OCI-M1 (cell line): ENCODE results near the gene MAN1B1.

Source experiments
- DNase-seq: peaks from one replicate; lab custom pipeline; 2025; lab: John Stamatoyannopoulos, UW

The MAN1B1 gene

DNA sequence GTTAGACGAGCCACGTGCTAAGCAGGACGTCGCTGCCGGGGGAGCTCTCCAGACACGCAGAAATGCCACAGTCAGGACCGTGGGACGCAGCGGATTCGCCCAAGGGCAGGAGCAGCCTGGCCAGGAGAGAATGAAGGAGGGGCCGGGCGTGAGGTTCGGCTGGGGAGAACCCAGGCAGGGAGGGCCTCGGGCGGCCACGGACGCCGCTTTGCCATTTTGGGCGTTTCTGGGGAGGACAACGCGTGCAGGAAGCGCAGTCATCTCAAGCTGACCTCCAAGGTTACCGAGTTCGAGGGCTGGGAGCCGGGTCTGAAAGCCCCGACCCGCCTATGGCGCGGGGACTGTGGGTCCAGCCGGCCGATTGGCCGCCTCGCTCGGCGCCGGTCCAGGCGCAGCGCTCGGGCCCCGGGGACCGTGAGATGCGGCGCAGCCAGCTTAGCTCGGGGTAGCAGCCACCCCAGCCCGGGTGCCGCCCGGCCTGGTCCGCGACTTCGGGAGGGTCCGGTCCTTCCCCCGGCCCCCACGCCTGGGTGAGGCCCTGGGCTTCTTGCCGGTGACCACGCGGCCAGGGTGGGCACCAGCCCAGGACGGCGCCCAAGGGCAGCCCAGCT, 760 bp upstream of the MAN1B1 start:
- peak; percentile 69 for DNase-seq

DNA sequence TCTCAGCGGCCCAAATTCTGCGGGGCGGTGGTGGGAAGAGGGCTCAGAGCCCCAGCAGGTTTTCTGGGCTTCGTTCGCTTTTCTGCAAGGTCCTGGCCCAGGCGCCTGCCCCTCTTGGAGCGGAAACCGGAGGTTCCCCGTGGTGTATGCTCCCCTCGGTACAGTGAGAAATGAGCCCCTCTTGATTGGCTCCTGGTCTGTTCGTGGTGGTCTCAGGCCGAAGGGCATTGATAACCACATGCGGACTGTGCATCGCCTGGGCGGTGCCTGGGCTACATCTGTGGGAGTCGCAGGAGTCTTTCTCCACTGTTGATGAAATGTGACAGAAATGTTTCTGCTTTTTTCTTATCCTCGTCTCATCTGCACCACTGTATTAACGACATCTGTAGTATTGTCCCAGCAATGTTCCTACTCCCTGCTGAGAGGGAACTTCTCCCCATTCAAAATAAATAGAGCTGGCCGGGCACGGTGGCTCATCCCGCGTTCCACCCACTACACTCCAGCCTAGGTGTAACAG, 682 bp downstream of the MAN1B1 start:
- peak; percentile 78 for DNase-seq

DNA sequence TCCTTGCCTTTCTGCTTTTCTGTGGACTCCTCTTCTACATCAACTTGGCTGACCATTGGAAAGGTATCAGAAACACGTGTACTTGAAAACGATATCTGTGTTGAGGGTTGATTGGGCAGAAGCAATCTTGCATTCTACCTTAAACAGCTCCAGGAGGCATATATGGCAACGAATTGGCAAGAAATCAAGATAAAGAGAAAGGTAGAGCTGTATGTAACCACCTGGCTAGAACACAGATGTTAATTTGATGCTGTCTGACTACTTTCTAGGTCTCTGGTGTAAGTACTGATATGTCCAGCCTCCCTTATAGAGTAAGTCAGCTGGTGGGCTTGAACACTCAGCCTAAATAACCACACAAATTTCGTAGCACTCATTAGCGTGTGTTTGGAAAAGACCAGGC, 1.3 kb downstream of the MAN1B1 start:
- DNase-seq = no peak

DNA sequence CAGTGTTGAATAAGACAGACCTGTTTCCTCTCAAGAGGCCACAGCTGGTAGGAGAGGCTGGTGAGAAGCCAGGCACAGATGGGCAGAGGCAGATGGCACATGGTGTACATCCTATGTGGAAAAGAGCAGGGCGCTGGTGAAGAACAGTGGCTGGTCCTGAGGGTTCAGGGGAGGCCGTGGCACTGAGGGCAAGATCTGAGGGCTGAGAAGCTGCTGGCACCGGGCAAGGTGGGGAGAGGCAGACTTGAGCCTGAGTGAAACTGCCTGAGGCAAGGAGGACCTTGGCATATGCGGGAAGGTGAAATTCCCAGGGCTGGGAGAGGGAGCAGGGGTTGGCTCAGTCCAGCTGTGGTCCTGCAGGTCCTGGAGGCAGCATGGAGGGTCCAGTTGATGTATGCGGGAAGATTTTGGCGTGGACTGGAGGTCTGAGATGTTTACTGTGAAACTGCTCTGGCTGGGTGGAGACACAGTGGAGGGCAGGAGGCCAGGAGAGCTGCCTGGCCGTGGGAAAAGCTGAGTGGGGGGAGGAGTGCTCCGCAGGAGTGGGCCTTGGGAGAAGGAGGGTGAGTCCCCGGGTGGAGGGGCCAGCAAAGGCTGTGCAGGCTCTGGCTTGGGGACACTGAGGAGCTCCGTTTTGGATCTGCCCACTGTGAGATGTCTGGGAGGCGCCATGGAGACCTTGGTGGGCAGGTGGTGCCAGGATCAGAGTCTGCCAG, 2.6 kb downstream of the MAN1B1 start:
- no peak for DNase-seq

DNA sequence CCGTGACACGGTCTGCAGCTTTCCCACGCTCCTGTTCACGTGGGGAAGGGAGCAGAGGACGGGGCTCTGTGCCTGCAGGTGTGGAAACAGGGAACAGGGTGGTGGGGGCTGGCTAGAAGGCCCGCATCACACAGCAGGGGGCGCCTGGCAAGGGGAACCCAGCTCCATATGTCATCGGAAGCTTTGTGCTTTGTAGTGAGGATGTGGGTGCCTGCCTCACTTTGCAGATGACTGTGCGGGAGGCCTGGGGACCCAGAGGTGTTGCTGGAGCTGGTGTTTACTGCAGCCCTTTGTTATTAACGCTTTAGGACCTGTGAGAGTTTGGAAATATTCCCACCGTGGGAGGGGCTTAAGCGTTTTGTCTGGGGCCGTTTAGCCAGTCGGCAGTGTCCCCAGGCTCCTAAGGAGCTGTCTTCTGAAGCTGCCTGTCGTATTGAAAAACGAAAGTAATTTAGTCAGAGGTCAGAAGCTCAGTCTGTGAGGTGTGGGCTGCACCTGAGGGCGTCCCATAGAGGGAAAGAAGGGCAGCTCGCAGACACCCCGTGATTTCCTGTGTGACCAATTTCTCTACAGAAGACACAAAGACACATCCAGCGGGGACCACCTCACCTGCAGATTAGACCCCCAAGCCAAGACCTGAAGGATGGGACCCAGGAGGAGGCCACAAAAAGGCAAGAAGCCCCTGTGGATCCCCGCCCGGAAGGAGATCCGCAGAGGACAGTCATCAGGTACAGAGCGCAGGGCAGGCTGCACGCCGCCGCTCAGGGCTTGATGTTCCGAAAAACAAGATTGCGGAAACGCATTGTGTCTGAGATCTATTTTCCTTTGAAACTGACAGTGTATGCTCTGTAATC, 9.1 kb downstream of the MAN1B1 start:
- no peak for DNase-seq

DNA sequence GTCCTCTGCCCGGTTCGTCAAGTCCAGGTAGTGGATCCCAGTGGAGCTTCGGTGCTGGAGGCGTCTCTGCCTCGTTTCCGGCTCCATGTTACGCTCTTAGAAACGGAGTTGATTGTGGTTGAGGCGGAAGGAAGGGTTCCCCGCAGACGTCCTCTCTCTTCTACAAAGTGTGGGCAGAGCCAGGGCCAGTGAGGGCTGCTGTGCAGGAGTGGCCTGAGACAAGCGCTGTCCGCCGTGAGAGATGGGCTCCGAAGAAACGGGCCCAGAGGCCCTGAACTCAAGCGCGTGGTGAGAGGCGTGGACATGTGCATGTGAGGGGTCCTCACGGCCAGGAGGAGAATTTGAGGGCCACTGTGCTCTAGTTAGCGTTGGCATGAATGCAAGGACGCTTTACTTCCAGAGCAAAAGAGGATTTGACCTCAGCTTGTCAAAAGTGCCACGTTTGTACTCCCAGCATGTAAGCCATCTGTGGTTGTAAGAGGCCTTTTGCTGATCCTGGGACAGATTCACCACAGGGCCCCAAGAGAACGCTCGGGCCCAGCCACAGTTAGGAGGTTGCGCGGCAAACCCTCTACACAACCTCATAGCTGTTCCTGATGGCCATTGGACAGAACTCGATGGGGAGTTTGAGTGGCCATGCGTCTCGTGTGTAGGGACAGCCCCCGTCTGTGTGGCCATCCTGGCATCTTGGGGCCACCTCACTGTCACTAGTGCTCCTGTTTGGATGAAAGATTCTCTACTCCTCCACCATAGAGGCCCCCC, 10.2 kb downstream of the MAN1B1 start:
- DNase-seq = no peak

DNA sequence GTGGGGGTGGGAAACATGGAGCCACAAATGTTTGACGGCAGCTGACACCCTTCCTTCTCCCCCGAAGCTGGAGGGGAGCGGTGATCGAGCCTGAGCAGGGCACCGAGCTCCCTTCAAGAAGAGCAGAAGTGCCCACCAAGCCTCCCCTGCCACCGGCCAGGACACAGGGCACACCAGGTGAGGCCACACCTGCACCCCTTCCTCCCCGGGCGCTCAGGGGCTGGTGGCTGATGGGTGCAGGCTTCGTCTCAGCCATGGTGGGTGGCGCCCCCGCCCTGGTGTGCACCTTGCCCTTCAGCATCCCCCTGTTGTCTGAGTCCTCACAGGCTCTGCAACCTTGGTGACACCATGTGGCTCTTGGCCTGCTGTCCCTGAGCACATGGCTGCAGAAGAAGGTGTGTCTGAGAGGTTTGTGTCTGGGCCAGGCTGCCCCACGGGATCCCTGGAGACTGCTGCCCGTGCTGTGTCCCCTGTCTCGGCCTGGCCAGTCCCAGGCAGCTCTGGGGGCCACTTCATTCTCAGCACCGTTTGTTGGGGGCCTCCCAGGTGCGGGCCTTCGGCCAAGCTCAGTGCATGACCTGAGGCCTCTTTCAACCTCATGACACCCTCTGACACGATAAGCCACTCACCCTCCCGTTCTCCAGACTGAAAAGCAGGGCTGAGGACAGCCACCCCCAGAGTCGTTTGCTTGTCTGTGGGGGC, 11.1 kb downstream of the MAN1B1 start:
- no peak for DNase-seq

DNA sequence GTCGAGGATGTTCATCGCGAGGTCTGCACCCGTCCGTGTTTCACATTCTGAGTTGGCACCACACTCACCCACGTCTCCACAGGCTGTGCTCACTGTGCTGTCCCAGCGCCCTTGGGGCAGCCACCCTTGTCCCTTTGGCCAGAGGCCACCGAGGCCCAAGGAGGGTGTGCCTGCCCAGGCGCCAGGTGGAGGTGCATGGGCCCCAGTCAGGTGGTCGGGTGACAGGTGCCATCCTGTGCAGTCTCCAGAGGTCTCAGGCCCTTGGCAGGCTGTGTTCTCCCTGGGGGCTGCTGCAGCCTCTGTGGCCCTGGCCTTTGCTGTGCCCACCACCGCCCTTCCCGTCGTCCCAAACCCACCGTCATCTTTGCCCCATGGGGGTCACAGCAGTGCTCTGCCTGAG, 12.4 kb downstream of the MAN1B1 start:
- no peak for DNase-seq

DNA sequence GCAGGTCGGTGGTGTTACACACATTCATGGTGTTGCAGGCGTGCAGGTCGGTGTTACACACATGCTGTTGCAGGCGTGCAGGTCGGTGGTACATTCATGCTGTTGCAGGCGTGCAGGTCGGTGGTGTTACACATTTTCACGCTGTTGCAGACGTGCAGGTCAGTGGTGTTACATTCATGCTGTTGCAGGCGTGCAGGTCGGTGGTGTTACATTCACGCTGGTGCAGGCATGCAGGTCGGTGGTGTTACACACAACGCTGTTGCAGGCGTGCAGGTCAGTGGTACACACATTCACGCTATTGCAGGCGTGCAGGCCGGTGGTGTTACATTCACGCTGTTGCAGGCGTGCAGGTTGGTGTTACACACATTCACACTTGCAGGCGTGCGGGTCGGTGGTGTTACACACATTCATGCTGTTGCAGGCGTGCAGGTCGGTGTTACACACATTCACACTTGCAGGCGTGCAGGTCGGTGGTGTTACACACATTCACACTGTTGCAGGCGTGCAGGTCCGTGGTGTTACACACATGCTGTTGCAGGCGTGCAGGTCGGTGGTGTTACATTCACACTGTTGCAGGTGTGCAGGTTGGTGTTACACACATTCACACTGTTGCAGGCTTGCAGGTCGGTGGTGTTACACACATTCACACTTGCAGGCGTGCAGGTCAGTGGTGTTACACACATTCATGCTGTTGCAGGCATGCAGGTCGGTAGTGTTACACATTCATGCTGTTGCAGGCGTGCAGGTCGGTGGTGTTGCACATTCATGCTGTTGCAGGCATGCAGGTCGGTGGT, 16.6 kb downstream of the MAN1B1 start:
- DNase-seq = no peak

DNA sequence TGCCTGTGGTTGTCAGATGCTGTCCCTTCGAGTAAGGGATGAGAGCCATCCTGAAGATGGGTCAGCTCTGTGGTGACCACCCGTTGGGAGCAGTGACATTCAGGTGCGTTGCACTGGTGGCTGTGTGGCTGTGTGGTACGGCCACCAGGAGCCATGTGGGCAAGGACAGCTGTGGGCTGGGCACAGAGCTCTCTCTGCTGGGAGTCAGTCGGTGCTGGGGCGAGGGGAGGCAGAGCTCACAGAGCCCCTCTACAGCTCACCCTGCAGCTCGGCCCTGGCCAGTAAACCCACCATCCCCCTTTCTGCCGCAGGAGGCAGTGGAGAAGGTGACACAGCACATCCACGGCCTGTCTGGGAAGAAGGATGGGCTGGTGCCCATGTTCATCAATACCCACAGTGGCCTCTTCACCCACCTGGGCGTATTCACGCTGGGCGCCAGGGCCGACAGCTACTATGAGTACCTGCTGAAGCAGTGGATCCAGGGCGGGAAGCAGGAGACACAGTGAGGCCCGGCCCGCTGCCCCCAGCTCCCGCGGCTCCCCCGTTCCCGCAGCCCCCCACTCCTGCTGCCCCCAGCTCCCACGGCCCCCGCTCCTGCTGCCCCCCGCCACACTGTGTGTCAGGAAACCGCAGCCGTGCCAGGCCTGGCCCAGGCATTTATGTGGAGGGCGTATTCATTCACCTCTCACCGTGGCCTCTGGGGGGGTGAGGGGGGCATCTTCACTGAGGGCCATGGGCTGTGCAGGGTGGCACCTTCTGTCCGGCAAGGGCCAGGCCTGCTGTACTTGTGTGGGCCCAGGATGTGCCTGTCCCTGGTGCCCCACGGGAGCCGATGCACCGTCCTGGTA, 19.3 kb downstream of the MAN1B1 start:
- no peak for DNase-seq

DNA sequence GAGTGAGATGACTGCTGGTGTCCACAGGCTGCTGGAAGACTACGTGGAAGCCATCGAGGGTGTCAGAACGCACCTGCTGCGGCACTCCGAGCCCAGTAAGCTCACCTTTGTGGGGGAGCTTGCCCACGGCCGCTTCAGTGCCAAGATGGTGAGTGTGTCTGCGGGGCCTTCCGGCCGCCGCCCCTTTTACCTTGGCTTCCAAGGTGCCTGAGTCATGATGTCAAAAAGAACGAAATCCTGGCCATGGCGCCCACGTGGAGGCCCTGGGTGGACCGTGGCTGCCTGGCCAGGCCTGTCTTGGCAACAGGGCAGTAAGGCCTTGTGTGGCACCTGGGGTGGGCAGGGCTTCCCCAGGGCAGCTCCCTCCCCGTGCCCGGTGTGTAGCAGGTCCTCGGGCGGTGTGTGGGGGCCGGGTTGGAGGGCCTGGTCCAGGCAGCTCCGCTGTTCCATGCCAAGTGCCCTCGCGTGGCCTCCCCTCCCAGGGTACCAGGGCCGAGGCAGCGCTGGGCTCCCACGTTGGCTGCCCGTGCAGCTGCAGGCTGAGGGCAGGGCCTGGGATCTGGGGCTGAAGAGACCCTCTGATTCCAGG, 20.0 kb downstream of the MAN1B1 start:
- no peak for DNase-seq

DNA sequence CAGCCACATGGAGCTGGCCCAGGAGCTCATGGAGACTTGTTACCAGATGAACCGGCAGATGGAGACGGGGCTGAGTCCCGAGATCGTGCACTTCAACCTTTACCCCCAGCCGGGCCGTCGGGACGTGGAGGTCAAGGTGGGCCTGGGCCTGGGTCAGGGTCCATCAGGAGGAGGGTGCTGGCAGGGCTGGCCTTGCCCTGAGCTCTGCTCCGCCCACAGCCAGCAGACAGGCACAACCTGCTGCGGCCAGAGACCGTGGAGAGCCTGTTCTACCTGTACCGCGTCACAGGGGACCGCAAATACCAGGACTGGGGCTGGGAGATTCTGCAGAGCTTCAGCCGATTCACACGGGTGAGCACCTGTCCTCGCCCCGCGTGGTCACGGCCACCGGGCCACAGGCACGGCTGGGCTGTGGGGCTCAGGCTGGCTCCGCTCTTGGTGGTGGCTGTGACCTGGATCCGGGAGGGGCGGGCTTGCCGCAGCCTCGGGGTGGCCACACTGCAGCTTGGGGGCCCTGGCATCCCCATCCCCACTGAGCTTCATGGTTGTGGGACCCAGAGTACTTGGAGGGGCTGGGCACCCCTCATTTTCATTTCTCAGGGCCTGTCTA, 20.6 kb downstream of the MAN1B1 start:
- no peak for DNase-seq

DNA sequence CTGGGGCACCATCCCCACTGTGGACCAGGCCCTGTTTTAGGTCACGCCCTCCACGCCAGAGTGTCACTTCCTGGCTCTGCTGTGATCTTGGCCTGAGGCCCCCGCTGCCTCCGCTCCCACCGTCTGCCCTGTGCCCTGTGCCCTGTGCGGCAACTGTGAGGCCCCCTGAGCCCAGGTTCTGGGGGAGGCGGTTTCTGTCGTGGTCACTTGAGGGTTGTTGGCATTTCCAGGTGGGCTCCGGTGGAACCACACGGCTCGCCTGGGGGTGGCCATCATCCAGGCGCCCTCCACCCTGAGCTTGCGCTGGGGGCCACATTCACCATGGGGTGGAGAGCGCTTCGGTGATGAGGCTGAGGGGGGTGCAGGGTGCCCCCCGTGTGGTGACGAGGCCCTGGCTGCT, 21.2 kb downstream of the MAN1B1 start:
- no peak for DNase-seq

DNA sequence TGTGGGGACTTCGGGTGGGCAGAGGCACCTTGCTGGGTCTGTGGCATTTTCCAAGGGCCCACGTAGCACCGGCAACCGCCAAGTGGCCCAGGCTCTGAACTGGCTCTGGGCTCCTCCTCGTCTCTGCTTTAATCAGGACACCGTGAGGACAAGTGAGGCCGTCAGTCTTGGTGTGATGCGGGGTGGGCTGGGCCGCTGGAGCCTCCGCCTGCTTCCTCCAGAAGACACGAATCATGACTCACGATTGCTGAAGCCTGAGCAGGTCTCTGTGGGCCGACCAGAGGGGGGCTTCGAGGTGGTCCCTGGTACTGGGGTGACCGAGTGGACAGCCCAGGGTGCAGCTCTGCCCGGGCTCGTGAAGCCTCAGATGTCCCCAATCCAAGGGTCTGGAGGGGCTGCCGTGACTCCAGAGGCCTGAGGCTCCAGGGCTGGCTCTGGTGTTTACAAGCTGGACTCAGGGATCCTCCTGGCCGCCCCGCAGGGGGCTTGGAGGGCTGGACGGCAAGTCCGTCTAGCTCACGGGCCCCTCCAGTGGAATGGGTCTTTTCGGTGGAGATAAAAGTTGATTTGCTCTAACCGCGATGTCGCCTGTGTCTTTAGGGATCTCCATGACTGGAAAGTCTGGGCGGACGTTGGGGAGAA, 21.9 kb downstream of the MAN1B1 start:
- no peak for DNase-seq

DNA sequence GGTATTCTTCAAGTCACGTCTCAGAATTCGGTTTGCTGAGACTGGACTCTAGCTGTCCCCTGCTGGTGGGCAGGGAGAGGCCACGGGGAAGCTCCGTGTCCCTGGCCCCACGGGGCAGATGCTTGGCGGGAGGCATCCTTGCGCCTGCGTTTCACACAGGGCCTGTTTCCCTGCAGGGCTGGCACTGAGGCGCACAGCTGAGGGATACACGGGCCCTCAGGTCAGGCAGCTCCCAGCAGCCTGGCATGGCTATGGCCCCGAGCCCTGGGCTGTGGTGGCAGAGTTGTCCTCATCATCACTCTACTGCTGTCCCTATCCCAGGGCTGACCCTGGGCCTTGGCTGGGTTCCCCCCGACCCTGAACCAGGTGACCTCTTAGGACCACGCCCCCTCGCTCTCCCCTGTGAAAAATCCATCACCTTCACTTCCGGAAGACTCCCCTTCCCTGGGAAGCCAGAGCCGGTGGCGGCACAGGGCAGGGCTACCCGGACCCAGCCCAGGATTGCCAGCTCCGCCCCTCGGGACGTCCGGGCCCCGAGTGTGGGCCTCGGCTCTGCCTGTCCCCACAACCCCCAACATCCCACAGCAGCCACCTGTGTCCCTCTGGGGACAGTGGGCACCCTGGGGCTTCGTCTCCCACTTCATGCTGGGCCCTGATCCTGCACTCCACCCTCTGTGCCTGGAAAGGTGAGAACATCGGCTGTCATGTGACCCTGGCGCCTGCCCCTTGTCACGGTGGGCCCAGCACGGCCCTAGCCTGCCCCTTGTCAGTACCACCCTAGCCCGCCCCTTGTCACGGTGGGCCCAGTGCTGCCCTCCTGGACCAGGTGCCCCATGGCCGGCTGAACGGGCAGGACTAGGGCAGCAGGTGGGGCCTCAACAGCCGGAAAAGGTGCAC, 22.7 kb downstream of the MAN1B1 start:
- DNase-seq = no peak

DNA sequence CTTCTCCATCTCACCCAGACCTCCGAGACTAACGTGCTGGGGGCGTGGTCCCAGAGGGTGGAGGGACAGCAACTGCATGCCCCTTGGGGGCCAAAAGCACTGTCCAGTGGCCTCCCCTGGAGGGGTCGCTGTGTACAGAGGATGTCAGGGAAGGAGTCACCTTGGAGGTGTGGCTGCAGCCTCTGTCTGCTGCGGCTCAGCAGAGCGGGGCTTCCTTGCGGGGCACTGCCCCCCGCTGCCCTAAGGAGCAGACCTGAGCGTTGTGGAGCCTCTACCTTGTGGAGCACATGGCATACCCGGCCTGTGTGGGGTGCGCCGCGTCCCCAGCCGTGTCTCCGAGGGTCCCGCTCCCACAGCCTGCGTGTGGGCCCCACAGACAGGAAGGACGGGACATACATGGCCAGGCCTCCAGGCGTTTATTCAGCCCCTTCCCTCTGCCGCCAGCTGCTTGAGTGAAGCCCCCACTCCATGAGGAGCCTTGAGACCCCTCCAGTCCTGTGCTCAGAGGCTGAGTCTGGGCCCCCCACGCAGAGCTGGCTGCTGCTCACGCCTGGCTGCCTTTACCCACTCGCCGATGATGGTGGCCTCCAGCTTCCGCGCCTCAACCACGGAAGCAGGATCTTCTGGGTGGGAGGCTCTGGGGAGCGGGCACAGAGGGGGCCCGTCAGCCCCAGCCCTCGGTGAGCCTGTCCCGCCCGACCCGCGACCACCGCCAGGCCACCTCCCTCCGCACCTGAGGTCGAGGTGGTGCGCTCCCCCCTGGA, 23.5 kb downstream of the MAN1B1 start:
- no peak for DNase-seq
